SKM-1 treated with dmso at 0.1 percent for 144 hours (cell line): ENCODE measurements around the gene SMAD5.

Experiments
- DNase-seq: peaks from one replicate; lab custom pipeline; 2025; ENCODE audit not compliant: unreplicated experiment; lab: John Stamatoyannopoulos, UW

Gene SMAD5

DNA sequence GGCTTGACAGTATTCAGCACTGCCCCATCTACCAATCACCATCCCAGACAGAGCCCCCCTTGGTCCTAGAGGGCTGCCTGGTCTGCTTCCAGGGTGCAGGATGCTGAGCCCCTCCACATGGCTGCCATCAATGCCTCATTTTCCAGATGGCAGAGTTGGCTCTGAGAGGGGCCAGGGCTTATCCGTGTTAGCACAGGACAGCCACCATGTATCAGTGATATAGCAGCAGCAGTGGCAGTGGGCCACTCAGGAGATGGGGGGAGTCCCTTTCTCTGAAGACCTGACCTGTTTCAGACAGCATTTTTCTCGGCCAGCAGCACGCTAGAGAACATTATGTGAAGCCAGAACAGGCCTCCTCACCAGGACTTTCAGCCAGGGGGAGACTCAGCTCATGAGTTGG, 61.9 kb downstream of the SMAD5 start:
- no peak for DNase-seq

DNA sequence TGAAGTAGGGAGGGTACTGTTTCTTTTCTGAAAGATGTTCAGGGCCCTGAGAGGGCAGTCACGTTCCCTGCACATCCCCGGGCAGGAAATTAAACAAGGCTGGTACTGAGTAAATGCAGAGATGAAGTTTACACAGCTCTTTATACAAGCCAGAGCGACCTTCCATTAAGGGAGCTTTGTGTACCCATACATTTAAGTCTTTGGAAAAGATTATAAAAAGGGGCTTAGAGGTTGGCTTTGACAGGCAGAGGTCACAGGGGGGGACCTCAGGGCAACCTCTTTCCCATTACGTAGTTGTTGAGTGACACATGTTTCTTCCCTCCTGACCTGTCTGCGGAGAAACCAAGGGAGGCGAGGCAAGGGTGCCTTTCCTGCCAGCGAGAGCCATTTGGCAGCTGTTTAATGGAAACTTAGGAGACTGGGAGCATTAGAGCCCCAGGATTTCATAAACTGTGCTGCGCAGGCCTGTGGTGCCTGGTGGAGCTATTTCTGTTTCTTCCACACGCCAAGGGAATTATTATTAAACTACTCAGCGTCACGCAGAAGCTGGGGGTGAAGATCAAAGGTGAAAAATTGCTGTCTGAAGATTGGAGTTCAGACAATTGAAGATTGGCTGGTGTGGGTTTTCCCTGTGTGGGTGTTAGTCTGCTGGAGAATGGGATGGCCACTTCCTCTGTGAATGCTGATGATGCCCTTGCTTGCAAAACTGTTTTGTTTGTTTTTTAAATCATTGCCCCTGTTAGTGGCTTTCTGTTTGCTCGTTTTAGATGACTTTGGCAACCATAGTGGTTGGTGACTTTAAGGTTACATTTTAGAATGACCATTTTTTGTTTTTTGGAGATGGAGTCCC, 63.6 kb downstream of the SMAD5 start:
- no peak for DNase-seq

DNA sequence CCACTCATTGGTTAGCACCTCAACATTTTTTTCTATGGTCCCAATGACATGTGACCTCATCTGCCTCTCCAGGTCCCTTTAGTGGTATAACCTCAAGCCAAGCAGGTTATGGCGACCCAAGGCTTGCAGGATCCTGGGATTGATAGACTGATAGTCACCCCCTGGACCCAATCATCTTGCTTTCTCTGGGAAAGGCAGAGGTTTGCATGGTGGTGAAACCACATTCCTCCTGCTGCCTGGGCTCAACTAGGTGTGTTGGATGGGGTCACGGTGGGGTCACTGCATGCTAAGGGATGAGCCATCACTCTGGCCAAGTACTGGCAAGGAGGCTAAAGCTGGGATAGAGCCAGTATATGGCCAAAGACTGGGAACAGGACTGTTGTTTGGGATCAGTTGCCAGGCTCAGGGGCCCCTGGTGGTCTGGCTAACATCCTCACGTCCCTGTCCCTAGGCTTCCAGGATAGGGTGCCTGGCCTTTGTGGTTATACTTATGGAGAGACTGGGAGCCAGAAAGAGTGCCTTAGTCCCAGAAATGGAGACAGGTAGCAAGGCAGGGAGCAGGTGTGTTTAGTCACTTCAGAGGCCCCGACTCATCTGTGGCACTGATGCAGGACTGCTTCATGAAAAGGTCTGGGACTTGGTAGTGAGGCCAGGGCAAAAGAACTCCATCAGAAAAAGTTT, 65.0 kb downstream of the SMAD5 start:
- DNase-seq = no peak

DNA sequence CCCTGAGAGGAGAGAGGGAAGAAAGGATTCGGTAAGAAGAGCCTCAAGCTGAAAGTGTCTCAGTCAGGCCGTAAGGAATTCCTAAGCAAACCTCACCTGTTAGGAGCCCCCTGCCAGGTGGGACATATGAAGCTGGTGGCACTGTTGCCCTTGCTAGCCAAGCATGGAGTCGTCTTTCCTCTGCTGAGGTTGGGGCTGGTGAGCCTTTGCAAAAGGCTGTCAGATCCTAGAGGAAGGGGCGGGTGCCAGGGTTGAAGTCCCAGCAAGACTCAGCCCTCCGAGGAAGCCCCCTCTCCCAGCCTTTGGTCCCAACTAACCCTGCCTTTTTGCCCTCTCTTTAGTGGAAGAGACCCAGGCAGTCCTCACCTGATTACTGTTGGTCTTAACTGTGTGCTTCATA, 65.8 kb downstream of the SMAD5 start:
- DNase-seq = no peak

DNA sequence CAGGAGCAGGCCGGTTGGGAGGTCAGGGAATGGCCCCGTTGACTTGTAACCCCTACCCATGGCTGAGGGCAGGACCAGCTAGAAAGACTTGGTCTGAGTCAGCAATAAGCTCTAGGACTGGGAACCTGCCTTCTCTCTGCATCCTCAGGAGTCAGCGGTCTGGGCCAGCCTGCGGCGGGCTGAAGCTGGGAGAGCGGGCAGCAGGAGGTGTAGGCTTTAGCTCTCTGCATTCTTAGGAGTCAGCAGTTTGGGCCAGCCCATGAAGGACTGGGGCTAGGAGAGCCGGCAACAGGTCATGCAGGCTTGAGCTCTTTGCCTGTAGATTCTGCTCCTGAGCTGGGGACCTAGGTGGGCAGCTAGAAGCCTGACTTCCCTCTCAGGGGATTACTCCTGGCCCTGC, 66.8 kb downstream of the SMAD5 start:
- no peak for DNase-seq

DNA sequence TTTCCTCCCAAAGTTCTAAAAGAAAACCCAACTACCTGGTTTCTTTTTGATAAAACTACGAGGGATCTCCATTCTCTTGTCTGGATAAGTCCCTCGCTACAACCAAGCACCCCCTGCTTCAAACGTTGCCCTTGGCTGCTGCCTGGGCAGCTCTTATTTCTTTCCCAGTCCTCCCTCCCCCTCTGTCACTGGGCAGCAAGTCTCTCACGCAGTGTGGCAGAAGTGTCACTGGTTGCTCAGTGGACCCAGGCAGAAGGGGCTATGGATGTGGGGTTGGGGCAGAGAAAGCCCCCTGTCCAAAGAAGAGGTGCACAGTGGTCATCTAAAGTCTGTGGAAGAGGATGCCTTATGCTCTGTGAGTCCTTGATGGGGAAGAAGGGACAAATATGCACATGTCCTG, 67.5 kb downstream of the SMAD5 start:
- DNase-seq = no peak

DNA sequence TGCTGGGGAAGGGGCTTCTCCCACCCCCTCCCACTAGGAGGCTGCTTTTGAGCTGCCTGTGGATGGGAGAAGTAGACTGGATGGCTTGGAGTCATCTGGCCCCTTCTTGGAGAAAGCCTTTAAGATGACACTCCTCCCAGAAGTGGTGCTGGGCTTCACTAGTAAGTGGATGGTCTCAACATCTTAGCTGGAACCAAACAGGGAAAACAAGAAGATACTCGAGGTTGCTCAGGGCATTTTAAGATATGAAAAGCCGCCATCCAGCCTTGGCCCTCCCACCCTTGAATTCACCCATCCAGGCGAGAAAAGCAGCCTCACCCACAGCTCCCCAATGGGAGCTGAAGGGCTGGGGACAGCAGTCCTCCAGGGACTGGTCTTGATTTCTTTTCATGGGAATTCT, 68.1 kb downstream of the SMAD5 start:
- no peak for DNase-seq

DNA sequence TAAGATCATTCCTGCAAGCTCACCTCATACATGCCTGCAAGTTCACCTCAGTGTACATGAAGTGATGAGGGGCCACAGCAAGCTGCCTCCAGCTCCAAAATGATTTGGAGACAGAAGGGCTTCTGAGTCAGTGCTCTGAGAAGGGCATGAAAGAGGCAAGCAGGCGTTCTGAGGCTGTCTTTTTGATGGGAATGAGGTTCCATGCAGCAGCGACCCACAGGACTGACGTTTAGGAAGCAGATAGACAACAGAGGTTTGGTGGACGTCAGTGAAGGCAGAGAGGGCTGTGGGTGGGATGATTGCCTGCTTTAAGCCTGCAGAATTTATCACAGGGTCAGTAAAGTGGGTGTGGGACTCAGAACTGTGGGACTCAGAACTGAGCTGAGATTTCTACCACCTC, 69.2 kb downstream of the SMAD5 start:
- no peak for DNase-seq

DNA sequence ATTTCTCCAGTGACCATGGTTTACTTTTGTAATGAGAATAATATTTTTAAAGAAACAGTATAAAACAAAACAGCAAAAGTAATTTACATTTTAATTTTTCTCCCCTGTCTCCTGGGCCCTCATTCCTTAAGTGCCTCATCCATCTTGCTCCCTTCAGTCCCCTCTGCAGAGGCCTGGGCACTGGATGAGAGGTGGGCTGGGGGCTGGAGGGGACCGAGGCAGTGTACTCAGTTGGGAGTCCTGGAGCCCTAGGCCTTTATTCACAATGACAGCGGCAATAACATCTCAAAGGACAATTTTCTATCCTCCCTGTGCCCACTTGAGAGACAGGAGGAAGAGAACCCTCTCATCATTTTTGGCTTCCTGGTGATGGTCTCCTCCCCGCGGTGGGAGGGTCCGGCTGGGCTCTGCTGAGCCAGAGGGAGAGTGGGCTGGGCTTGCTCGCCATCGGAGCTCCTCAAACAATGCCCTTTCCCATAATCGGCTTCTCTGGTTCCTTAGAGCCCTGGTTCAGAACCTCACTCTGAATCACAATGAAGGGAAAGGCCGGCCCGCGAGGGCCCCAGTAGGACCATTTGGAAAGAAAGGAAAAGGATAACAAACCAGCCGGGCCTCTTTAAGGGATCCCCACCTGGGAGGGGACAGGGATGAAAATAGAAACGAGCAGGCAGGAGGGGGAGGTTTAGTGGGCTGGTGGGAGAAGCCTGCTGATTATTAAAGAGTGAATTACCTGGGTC, 70.0 kb downstream of the SMAD5 start:
- DNase-seq = no peak

DNA sequence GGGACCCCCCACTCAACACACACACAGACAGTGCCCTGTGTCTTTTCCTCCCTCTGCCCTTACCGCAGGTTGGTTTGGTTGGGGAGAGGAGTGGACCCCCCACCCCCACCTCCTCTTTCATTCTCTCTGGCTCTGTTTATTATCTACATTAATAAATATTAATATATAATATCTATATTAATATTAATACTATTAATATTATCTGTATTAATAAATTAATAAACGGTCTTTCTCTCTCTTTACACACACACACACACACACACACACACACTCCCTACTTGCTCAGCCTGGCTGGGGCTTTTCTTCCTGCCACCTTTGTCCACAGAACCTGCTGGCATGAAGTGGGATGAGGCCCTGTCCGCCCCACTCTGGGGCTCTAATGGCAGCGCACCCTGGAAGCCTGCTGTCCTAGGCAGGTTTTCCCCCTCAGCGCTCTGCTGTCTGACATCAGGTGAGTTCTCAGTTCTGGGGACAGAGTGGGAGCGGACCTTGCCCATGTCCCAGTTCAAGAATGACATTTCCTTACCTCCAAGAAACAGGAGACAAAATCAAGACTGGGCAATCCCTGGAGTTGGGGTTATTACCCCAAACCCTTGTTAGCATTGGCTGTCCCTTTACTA, 70.8 kb downstream of the SMAD5 start:
- DNase-seq = no peak

DNA sequence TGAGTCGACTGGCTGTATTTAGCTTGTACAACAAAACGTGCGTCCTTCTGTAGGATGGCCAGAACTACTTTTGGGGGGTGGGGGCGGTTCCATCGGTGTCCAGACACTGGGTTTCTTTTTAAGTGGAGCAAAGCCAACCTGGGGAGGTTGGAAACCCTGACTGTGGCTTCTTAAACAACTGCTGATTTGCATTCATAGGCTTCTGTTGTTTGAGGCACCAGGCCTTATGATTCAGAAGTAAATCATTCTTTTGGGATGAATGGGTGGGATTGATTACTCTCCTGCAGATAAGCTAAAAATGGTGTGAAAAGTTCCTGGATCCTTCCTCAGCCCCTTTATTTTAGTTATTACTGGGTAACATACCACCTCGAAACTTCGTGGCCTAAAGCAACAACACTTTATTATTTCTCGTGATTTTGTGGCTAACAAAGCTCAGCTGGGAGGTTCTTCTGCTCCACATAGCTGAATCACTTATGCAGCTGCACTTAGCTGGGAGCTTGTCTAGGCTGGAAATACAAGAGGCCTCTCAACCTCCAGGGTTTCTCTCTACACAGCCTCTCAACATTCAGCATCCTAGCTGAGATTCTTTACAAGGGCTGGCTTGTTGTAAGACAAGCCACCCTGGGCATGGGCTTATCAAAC, 72.5 kb downstream of the SMAD5 start:
- DNase-seq = no peak

DNA sequence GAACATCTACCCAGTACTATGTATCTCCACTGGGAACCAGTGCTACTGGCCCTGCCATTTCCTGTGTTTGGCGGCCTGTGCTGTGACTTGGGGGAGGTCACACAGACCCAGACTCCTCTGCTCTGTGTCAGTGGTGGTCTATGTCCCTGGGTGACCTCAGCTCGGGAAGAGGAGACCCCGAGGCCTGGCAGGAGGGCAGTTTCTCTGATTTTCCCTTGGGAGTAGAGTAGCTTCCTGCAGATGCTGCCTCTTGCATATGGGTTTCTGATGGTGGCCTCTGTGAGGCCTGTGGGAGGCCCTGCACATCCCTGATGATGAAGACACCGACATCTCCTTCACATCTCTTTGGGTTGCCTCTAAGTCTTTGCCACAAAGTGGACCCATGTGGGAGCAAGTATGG, 73.3 kb downstream of the SMAD5 start:
- DNase-seq = no peak

DNA sequence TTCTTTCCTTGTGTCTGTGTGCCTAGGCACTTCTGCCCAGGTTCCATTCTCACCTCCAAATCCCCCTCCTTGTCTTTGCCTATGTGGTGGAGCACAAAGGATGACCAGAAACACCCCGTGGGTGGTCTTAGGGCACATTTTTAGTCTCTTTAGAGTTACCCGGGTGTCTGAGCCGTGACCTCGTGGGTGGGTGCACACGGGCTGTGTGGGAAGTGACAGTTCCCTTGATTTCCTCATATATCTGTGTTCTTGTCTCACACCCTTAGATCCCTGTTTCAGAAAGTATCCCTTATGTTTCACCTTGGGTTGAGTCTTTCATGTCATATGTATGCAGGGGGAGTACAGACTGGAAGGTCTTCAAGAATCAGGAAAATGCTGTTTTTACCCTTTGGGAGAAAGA, 73.7 kb downstream of the SMAD5 start:
- DNase-seq = no peak

DNA sequence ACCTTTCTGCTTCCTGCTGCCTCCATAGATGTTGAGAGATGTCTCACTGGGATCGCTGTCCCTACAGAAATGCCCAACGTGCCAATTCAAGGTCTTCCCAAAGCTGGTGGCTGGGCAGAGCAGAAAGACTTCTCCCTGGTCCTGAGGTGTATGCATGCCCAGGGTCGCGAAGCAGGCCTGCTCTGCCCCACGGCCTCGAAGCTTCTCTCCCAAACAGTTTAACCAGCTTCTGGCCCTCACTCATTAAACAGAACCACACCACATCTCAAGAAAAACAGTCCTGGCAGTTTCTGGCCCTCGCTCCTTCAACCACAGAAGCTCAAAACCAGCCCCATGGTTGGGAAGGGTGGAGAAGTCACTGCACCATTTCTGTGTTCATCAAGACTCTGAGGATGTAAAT, 75.0 kb downstream of the SMAD5 start:
- DNase-seq = no peak

DNA sequence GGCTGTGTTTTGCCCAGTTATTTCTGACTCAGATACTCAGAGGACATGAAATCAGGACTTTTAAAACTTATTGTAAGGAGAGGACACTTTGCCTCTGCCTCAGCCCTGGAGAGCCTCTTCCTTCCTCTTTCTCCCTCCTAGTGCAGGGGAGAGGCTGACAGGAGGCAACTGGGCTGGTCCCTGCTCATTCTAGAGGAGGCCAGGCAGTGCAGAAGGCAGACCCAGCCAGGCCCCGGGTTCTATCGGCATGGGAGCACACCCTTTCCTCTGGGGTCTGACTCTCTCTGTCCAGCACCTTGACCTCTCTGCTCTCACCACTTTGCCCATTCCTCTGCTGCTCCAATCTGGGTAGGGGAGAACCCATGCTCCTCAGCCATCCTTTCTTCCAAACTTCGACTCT, 76.3 kb downstream of the SMAD5 start:
- DNase-seq = peak; percentile 36

DNA sequence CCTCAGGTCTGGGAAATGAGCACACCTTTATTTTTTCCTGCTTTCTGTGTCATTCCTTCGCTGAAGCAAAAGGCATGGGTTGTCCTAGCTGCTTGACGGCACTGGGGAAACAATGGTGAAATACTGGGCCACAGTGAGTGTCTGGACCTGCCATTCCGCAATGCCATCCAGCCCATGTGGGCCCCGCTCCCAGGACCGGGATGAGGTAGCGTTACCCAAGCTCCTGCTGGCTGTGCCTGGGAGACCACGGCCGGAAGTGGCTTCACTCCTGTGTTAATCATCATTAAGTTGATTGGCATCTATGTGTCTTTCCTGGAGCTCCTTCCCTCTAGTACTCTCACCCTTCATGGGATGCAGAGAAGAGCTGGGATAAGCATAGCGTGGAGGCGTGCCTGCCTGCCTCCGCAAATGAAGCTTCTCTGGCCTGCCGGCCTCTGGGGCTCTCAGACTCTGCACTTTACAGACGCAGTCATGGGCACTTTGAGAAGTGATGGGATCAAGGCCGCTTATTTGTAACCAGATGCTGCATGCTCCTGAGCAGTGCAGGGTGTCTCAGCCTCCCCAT, 76.8 kb downstream of the SMAD5 start:
- no peak for DNase-seq

DNA sequence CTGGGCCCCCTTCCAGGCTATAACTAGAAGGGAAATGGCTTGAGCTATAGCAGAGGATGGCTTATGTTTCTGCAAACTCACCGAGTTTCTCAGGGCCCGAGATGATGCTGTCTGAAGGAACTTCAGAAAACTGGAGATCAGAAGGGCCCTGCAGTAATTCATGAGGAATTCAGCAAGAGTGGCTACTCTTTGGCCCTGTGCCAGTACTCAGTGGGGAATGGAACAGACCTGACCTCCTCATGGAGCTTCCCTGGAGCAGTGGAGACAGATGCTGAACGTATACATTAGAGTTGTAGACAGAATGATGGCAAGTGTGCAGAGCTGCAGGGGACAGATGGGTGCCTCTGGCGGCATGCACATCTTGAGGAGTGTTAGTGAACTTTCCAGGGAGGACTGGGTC, 77.6 kb downstream of the SMAD5 start:
- DNase-seq = no peak

DNA sequence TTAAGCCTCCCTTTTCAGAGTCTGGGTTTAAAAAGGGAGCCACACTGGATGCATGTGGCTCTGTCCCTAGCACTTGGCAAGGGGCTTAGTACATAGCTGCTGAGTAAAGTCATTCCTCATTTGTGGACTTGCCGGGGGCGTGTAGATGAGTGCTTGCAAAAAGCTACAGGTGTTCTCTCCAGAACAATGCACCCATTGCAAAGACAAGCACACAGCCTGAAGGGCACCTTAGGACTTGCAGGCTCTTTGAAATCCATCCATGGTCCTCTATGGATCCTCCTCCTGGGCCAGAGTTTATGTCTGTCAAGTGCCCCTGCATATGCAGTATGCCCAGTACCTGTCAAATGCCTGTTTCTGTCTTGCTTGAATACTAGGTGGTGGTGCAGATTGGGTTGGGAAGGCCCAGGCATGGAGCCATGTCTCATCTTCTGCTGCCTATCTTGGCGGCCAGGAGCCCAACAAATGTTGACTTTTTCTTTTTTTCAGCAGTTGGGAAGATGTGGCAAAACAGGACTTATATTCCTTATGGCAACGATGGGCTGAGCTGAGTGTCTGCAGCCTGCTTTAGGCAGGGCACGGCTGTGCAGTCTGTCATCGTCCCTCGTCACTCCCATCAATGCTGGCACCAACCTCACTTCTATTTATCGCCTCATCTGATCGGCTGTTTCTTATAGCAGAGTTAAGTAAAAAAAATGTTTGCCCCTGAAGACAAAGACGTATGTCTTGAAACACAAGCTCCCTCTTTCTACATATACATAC, 78.8 kb downstream of the SMAD5 start:
- no peak for DNase-seq

DNA sequence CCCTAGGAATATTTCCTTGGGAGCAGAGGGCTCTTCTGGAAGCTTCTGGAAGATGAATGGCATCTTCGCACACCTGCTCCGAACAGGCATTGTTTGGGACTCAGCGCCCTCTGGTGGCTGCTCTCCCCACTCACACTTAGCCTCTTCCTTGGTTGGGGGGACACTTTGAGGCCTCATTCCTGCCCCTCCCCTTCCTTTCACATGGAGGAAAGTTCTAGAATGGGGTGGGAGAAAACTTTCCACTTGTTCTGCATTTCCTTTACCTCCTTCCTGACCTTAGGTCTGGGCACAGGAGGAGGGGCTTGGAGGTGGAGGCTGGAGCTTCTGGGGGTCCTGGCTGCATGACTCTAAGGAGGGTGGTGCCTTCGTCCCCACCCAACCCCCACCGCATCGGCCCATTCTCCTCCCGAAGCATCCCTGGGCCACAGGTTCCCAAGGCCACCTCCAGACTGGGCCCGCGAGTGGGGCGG, 79.6 kb downstream of the SMAD5 start:
- DNase-seq = peak; percentile 44

DNA sequence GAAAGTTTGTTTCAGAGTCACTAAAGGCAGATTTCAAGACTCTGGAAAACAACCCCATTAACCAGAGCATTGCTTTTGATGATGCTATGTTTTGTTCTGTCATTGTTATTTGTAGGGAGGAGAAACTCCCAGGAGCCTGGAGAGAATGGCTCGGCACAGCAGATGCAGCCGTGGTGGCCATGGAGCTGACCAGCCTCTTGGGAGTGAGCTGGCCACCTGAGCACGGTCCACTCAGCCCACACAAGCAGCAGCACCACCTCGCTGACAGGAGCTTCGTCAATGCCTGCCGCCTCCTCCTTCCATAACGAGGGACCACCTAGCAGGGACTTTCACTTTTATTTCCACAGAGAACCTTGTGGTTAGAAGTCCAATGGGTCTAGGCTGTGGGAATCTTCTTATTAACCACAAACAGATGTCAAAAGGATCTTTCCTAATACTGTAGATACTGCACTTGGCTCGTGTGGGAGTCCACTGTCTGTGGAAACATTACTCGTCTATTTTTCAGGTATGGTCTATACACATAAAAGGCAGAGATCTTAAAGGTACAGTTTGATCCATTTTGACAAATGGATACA, 81.4 kb downstream of the SMAD5 start:
- no peak for DNase-seq
